CD14-positive monocyte (primary cell): ENCODE measurements around the gene RAB27A. TPM values are rescaled to one million over a fixed set of nuclear protein-coding genes. Genes with fewer than 3 reads are reported as not detected.
"Not testable (repeated sequence)": the region's sequence is repeated elsewhere in the genome, so short reads cannot be mapped to it uniquely, and the experiment has no call there.

Experiments
- DNase-seq, 3 donors: peaks; one replicate each; pipeline ENCODE4 v3.0.0-alpha.2; 2011 to 2022
- H2AFZ ChIP-seq: 2 replicates; pipeline ENCODE4 v1.6.0; 2012; ENCODE audit warnings: mild to moderate bottlenecking, low read depth, low read length, inconsistent platforms; ENCODE audit not compliant: insufficient read depth, poor library complexity, severe bottlenecking
- H3K27ac ChIP-seq, 2 donors: 1 replicate in 1 of 2; 2 replicates in 1 of 2; pipeline ENCODE4 v1.5.1; 2012 to 2013; ENCODE audit warnings: low read length in 2 of 2, control low read depth in 1 of 2, inconsistent platforms in 1 of 2, low read depth in 1 of 2, mild to moderate bottlenecking in 1 of 2
- H3K27me3 ChIP-seq, 2 donors: one replicate each; pipeline versions ENCODE4 v1.6.0 to v1.6.1; 2011 to 2013; ENCODE audit warnings: low read length in 2 of 2; ENCODE audit not compliant: control insufficient read depth in 2 of 2, insufficient read depth in 2 of 2
- H3K36me3 ChIP-seq, 2 donors: replicated peaks in 1 of 2; 1 replicate in 1 of 2; 2 replicates in 1 of 2; pipeline versions ENCODE4 v1.5.1 to v1.6.1; 2012 to 2013; ENCODE audit warnings: low read length in 2 of 2, control low read depth in 1 of 2, inconsistent platforms in 1 of 2, mild to moderate bottlenecking in 1 of 2; ENCODE audit not compliant: insufficient read depth in 2 of 2, control insufficient read depth in 1 of 2
- H3K4me1 ChIP-seq, 2 donors: 1 replicate in 1 of 2; 2 replicates in 1 of 2; pipeline versions ENCODE4 v1.5.1 to v1.6.1; 2012 to 2013; ENCODE audit warnings: low read length in 2 of 2, control low read depth in 1 of 2, inconsistent platforms in 1 of 2, mild to moderate bottlenecking in 1 of 2, moderate library complexity in 1 of 2; ENCODE audit not compliant: insufficient read depth in 2 of 2, control insufficient read depth in 1 of 2
- H3K4me2 ChIP-seq: replicated peaks from 2 replicates; pipeline ENCODE3; 2012; ENCODE audit warnings: low read length, moderate library complexity, mild to moderate bottlenecking; ENCODE audit not compliant: poor library complexity, severe bottlenecking; ENCODE audit errors: extremely low read depth
- H3K4me3 ChIP-seq, 3 experiments: fragments of 200-600 bp in 1 of 3; sonication (generic) in 1 of 3; replicated peaks in 1 of 3; 1 replicate in 2 of 3; 2 replicates in 1 of 3; pipeline ENCODE4 v1.5.1; 2011 to 2013; ENCODE audit warnings: low read length in 3 of 3, mild to moderate bottlenecking in 3 of 3, control low read depth in 2 of 3, low read depth in 2 of 3, inconsistent platforms in 1 of 3, moderate library complexity in 1 of 3
- H3K79me2 ChIP-seq: 2 replicates; pipeline ENCODE4 v1.6.0; 2012; ENCODE audit warnings: mild to moderate bottlenecking, control low read depth, inconsistent platforms, low read length, moderate library complexity; ENCODE audit not compliant: insufficient read depth
- H3K9ac ChIP-seq: 2 replicates; pipeline ENCODE4 v1.6.0; 2017; ENCODE audit warnings: low read length, mild to moderate bottlenecking; ENCODE audit not compliant: insufficient read depth, poor library complexity, severe bottlenecking
- H3K9me3 ChIP-seq, 2 donors: replicated peaks in 1 of 2; 1 replicate in 1 of 2; 2 replicates in 1 of 2; pipeline versions ENCODE4 v1.5.1 to v1.6.1; 2012 to 2013; ENCODE audit warnings: low read length in 2 of 2, control low read depth in 1 of 2; ENCODE audit not compliant: control insufficient read depth in 1 of 2, insufficient read depth in 1 of 2
- H4K20me1 ChIP-seq: 2 replicates; pipeline ENCODE4 v1.6.0; 2012; ENCODE audit warnings: mild to moderate bottlenecking, low read length, control low read depth, moderate library complexity; ENCODE audit not compliant: insufficient read depth
- H3K27ac Mint-ChIP-seq, 7 donors: one replicate each; pipeline ENCODE4 v1.8.0; 2020; ENCODE audit warnings: mild to moderate bottlenecking in 7 of 7, mixed read lengths in 7 of 7, moderate library complexity in 6 of 7, inconsistent platforms in 2 of 7
- H3K27me3 Mint-ChIP-seq, 3 donors: one replicate each; pipeline ENCODE4 v1.8.0; 2021 to 2022; ENCODE audit warnings: low read depth in 3 of 3, mild to moderate bottlenecking in 3 of 3, mixed read lengths in 3 of 3, moderate library complexity in 3 of 3, inconsistent platforms in 1 of 3
- H3K36me3 Mint-ChIP-seq, 2 donors: one replicate each; pipeline ENCODE4 v1.8.0; 2020; ENCODE audit warnings: mixed read lengths in 2 of 2, inconsistent platforms in 1 of 2, mild to moderate bottlenecking in 1 of 2
- H3K4me1 Mint-ChIP-seq: one replicate; pipeline ENCODE4 v1.8.0; 2020; ENCODE audit warnings: mild to moderate bottlenecking, mixed read lengths
- H3K4me3 Mint-ChIP-seq, 2 donors: one replicate each; pipeline ENCODE4 v1.8.0; 2020; ENCODE audit warnings: mild to moderate bottlenecking in 2 of 2, mixed read lengths in 2 of 2, moderate library complexity in 1 of 2
- H3K9me3 Mint-ChIP-seq, 7 donors: one replicate each; pipeline ENCODE4 v1.8.0; 2020 to 2022; ENCODE audit warnings: mixed read lengths in 7 of 7, mild to moderate bottlenecking in 6 of 7, moderate library complexity in 6 of 7, inconsistent platforms in 2 of 7
- CTCF ChIP-seq: fragments of 200-600 bp; IDR thresholded peaks from one replicate; pipeline ENCODE4 v1.8.0; 2022; ENCODE audit warnings: antibody characterized with exemption, mild to moderate bottlenecking
- WGBS: methylation state at CpG from one replicate; pipeline ENCODE4 v1.1.5; 2013; ENCODE audit warnings: missing lambda C conversion rate; ENCODE audit not compliant: insufficient coverage; 5-methylcytosine and 5-hydroxymethylcytosine counted together
- intact Hi-C, 2 donors: fragments of 100-400 bp; cut with micrococcal nuclease; formaldehyde crosslinking; loops; one replicate each; pipeline versions ENCODE4 v1.15.0 to v1.15.1; 2023
- polyA plus RNA-seq, 3 donors: library from polyadenylated mRNA; depleted of rRNA in 1 of 3; unstranded in 2 of 3; stranded (reverse) in 1 of 3; fragments of 300-500 nt in 2 of 3; fragments of >200 nt in 1 of 3; fragmentation: Illumina TruSeq in 2 of 3; gene quantifications; 1 replicate in 2 of 3; 2 replicates in 1 of 3; pipeline ENCODE4 v1.2.3, GENCODE V29; 2012 to 2021

RAB27A gene
- polyA plus RNA-seq, 3 donors: 70.1 to 159 (median 135) TPM

GRCh38 chr15:55250941-55251340, 38.7 kb downstream of the RAB27A start:
- Histone ChIP-seq H4K20me1 (peaks cover 1% of the 10 kb centered on the region), H3K79me2 (peaks cover 86% of the 10 kb centered on the region), H3K4me1 (peaks cover 94 to 99% of the 10 kb centered on the region in 2 donors), H3K27me3 (no peaks in the 10 kb centered on the region), H3K36me3 (no peaks in the 10 kb centered on the region), H3K9ac (peak overlapping the region; percentile 28), H2AFZ (no peak overlapping the region), H3K9me3 (no peaks in the 10 kb centered on the region), H3K4me3 (peak overlapping the region in 1 of 3 experiments; percentile 58), H3K4me2 (peak overlapping the region; percentile 68), H3K27ac (peak overlapping the region; percentile 77 to 91)
- H3K27ac Mint-ChIP-seq: peak overlapping the region; percentile 91 to 99 (median 97)
- H3K4me3 Mint-ChIP-seq: peak overlapping the region; percentile 44 to 70
- intact Hi-C loops: loop anchor here (2.0 to 5.0 kb wide), 2 partner anchors 36 to 40 kb away; partner anchors contain the start of gene RAB27A (in 1 of the 2)
- H3K4me1 Mint-ChIP-seq: peaks cover 92% of the 10 kb centered on the region
- peak; percentile 41 to 61 (median 57) for DNase-seq
- no peaks in the 10 kb centered on the region for H3K9me3 Mint-ChIP-seq
- WGBS: 25% methylated on average over 2 of the region's 4 CpGs
- TF ChIP-seq CTCF: no peak
- peaks cover 0 to 2% (median 0%) of the 10 kb centered on the region in 3 donors for H3K27me3 Mint-ChIP-seq
- peaks cover 10 to 22% of the 10 kb centered on the region in 2 donors for H3K36me3 Mint-ChIP-seq

- peak overlapping the region; percentile 68 for H3K4me2 ChIP-seq
- no peaks in the 10 kb centered on the region for H3K36me3 ChIP-seq
- no peaks in the 10 kb centered on the region for H3K9me3 Mint-ChIP-seq
- no peak overlapping the region for H2AFZ ChIP-seq
- peak; percentile 89 to 98 (median 94) for DNase-seq
- no peaks in the 10 kb centered on the region for H4K20me1 ChIP-seq
- no CpG with 5 or more reads among the region's 2 CpGs for WGBS
- no peaks in the 10 kb centered on the region for H3K27me3 ChIP-seq
- H3K36me3 Mint-ChIP-seq: peaks cover 9 to 20% of the 10 kb centered on the region in 2 donors
- peaks cover 0 to 2% (median 0%) of the 10 kb centered on the region in 3 donors for H3K27me3 Mint-ChIP-seq
- H3K9me3 ChIP-seq: no peaks in the 10 kb centered on the region
- H3K4me1 Mint-ChIP-seq: peaks cover 89% of the 10 kb centered on the region
- peak overlapping the region; percentile 91 to 99 (median 97) for H3K27ac Mint-ChIP-seq
- no peak for TF ChIP-seq CTCF
- intact Hi-C loops: loop anchor here (2.0 to 5.0 kb wide), 2 partner anchors 37 to 40 kb away; partner anchors contain the start of gene RAB27A (in 1 of the 2)
- H3K4me3 Mint-ChIP-seq: peak overlapping the region in 1 of 2 donors; percentile 70
- peaks cover 86% of the 10 kb centered on the region for H3K79me2 ChIP-seq
- H3K4me1 ChIP-seq: peaks cover 94% of the 10 kb centered on the region in 2 donors
- peak overlapping the region; percentile 28 for H3K9ac ChIP-seq
- peak overlapping the region in 1 of 3 experiments; percentile 58 for H3K4me3 ChIP-seq
- H3K27ac ChIP-seq: peak overlapping the region; percentile 91 to 94
These were observed 39.2 kb downstream of the RAB27A start for GRCh38 chr15:55250392-55250791.

- not testable (repeated sequence) for H3K27me3 Mint-ChIP-seq, H3K9me3 ChIP-seq, H3K9me3 Mint-ChIP-seq, H3K36me3 ChIP-seq, H3K9ac ChIP-seq, H2AFZ ChIP-seq, H4K20me1 ChIP-seq, H3K27me3 ChIP-seq, H3K4me3 Mint-ChIP-seq
- intact Hi-C loops: loop anchor here (2.0 to 5.0 kb wide), 2 partner anchors 37 to 41 kb away; partner anchors contain the start of gene RAB27A (in 1 of the 2)
- peak overlapping the region; percentile 68 for H3K4me2 ChIP-seq
- Mint-ChIP-seq H3K4me1 (peaks cover 87% of the 10 kb centered on the region), H3K36me3 (peaks cover 11 to 24% of the 10 kb centered on the region in 2 donors), H3K27ac (peak overlapping the region; percentile 91 to 99 (median 97))
- H3K79me2 ChIP-seq: peaks cover 86% of the 10 kb centered on the region
- H3K27ac ChIP-seq: peak overlapping the region; percentile 91 to 94
- DNase-seq: peak in 2 of 3 donors; percentile 36 to 43
- no CpG with 5 or more reads among the region's 9 CpGs for WGBS
- H3K4me3 ChIP-seq: peak overlapping the region in 1 of 3 experiments; percentile 40
- H3K4me1 ChIP-seq: peaks cover 88 to 91% of the 10 kb centered on the region in 2 donors
These were observed 39.7 kb downstream of the RAB27A start for GRCh38 chr15:55249885-55250284.
